SK-N-SH (cell line): ENCODE results near the gene RAET1L.

Experiments
- EP300 ChIP-seq, 2 experiments: IDR thresholded peaks; 2 replicates each; pipeline versions ENCODE4 v1.4.0 to v1.6.1; 2012; ENCODE audit warnings: borderline replicate concordance in 1 of 2, low read depth in 1 of 2, low read length in 1 of 2
- FOXM1 ChIP-seq: IDR thresholded peaks from 2 replicates; pipeline ENCODE4 v1.4.0; 2012; ENCODE audit warnings: low read depth, mild to moderate bottlenecking
- POLR2AphosphoS5 ChIP-seq: IDR thresholded peaks from 2 replicates; pipeline ENCODE4 v1.6.1; 2012; ENCODE audit warnings: low read depth, low read length
- RFX5 ChIP-seq: IDR thresholded peaks from 2 replicates; pipeline ENCODE4 v1.6.1; 2012; ENCODE audit warnings: mild to moderate bottlenecking, improper control_type of control experiment, low read length
- TEAD4 ChIP-seq: IDR thresholded peaks from 2 replicates; pipeline ENCODE4 v1.4.0; 2012; ENCODE audit warnings: mild to moderate bottlenecking, borderline replicate concordance; ENCODE audit not compliant: insufficient read depth
- TF ChIP-seq, protein P1 (sequence below): IDR thresholded peaks from 2 replicates; pipeline ENCODE4 v1.4.0; 2012; ENCODE audit warnings: low read depth, borderline replicate concordance
- TF ChIP-seq, protein P2 (sequence below): IDR thresholded peaks from 2 replicates; pipeline ENCODE4 v1.4.0; 2012; ENCODE audit warnings: low read depth
- TF ChIP-seq, protein P3 (sequence below): fragments of 200-600 bp; sonication (generic); IDR thresholded peaks from 2 replicates; pipeline ENCODE4 v1.6.1; 2017; ENCODE audit warnings: antibody characterized with exemption, mild to moderate bottlenecking, moderate library complexity

DNA sequence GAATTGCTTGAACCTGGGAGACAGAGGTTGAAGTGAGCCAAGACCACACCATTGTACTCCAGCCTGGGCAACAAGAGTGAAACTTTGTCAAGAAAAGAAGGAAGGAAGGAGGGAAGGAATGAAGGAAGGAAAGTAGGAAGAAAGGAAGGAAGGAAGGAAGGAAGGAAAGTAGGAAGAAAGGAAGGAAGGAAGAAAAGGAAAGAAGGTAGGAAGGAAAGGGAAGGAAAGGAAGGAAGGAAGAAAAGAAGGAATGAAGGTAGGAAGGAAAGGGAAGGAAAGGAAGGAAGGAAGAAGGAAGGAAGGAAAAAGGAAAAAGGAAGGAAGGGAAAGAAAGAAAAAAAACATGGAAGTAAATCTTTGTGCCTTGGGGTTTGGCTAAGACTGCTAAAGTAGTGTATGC lies 49.9 kb downstream of the RAET1L start:
- no peak for TF ChIP-seq EP300 (IDR thresholded peaks at IDR 0.05; ENCODE audit: borderline replicate concordance in 1 of 2, low read depth in 1 of 2, low read length in 1 of 2)
- no peak for TF ChIP-seq POLR2AphosphoS5
- TF ChIP-seq, protein P1, sequence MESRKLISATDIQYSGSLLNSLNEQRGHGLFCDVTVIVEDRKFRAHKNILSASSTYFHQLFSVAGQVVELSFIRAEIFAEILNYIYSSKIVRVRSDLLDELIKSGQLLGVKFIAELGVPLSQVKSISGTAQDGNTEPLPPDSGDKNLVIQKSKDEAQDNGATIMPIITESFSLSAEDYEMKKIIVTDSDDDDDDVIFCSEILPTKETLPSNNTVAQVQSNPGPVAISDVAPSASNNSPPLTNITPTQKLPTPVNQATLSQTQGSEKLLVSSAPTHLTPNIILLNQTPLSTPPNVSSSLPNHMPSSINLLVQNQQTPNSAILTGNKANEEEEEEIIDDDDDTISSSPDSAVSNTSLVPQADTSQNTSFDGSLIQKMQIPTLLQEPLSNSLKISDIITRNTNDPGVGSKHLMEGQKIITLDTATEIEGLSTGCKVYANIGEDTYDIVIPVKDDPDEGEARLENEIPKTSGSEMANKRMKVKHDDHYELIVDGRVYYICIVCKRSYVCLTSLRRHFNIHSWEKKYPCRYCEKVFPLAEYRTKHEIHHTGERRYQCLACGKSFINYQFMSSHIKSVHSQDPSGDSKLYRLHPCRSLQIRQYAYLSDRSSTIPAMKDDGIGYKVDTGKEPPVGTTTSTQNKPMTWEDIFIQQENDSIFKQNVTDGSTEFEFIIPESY = no peak
- TF ChIP-seq TEAD4 = no peak
- TF ChIP-seq FOXM1 = no peak
- TF ChIP-seq RFX5 = no peak
- TF ChIP-seq, protein P2, sequence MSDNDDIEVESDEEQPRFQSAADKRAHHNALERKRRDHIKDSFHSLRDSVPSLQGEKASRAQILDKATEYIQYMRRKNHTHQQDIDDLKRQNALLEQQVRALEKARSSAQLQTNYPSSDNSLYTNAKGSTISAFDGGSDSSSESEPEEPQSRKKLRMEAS = no peak
- TF ChIP-seq, protein P3, sequence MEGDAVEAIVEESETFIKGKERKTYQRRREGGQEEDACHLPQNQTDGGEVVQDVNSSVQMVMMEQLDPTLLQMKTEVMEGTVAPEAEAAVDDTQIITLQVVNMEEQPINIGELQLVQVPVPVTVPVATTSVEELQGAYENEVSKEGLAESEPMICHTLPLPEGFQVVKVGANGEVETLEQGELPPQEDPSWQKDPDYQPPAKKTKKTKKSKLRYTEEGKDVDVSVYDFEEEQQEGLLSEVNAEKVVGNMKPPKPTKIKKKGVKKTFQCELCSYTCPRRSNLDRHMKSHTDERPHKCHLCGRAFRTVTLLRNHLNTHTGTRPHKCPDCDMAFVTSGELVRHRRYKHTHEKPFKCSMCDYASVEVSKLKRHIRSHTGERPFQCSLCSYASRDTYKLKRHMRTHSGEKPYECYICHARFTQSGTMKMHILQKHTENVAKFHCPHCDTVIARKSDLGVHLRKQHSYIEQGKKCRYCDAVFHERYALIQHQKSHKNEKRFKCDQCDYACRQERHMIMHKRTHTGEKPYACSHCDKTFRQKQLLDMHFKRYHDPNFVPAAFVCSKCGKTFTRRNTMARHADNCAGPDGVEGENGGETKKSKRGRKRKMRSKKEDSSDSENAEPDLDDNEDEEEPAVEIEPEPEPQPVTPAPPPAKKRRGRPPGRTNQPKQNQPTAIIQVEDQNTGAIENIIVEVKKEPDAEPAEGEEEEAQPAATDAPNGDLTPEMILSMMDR = no peak
